ENCODE results near the gene FBRS.

GRCh38 chr16:30666681-30667080, 8.4 kb downstream of the FBRS start:
- TF ChIP-seq CTCF (IDR thresholded peaks at IDR 0.05; ENCODE audit: extremely low read depth in 1 of 2, insufficient read depth in 1 of 2, low read depth in 1 of 2, low read length in 2 of 2) = no peak
- TF ChIP-seq POLR2A (IDR thresholded peaks at IDR 0.05; ENCODE audit: low read depth, low read length) = no peak
- no peak for TF ChIP-seq POLR2AphosphoS5 (IDR thresholded peaks at IDR 0.05; ENCODE audit: insufficient read depth, low read depth, low read length)
- TF ChIP-seq EZH2 (IDR thresholded peaks at IDR 0.05; ENCODE audit: borderline replicate concordance, low read depth, low read length, severe bottlenecking) = no peak
- TF ChIP-seq MYC (IDR thresholded peaks at IDR 0.05; ENCODE audit: low read depth, low read length) = no peak
- TF ChIP-seq JUN (IDR thresholded peaks at IDR 0.05; ENCODE audit: borderline replicate concordance, insufficient read depth, insufficient read length, low read depth) = no peak
- TF ChIP-seq MAX (IDR thresholded peaks at IDR 0.05; ENCODE audit: insufficient read depth, insufficient read length) = no peak

Data from endothelial cell of umbilical vein (primary cell).